ENCODE data around the gene NKPD1.

Gene NKPD1

DNA sequence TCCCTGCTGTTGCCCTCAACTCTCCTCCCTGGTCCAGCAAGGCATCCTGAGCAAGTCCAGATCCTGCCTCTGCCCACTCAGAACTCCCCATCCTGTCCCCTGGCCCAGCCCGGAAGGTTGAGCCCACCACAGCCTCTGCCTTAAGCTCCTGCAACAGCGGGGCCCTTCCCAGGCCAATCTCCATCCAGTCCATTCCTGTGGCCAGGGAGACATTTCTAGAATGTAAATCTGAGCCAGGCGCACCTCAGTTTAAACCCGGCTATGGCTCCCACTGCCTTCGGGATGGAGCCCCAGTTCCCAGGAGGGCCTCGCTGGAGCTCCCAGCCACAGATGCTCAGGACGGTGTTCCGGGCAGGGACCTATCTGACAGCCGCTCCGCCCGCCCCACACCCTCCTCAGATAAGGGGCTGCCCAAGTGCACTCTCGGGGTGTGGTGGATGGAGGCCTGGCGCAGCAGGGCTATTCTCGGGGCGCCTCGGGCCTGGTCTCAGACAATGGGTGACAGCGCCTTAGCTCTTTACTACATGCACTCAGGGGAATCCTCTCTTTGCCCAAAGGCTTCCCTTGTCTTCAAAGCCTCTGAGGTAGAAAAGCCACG is 11.9 kb upstream of the NKPD1 start:
- DNase-seq (ENCODE audit: low spot score), result no peak

DNA sequence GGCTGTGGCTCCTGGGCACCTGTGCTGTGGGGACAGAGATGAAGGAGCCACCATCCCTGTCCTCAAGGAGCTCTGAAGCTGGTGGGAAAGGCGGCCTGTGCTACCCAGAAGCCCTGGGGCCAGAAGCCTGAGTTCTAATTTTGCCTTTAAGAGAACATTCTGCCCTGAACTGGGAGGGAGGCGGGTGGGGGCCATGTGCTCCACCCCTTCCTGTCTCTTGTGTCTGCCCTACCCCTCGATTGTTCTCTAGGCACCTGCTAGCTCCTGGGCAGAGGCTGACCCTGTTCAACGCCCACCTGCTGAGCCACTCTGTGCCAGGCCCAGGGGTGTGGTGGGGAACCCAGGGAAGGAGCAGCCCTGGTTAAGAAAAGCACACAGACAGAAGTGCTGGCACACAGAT is 11.4 kb upstream of the NKPD1 start:
- DNase-seq (ENCODE audit: low spot score), result no peak

DNA sequence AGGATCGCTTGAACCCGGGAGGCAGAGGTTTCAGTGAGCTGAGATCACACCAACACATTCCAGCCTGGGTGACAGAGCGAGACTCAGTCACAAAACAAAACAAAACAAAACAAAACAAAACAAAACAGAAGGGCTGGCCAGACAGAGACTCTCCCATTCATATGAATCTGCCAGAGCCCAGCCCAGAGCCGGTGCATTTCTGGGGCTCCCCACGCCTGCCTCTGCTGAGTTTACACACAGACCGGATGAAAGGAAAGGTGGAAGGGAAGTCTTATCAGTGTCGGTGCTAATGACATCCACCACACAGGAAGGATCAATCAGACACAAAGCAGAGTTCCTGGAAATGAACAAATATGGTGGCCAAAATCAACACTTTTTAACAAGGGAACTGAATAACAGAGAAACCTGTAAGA is 10.4 kb upstream of the NKPD1 start:
- DNase-seq (ENCODE audit: low spot score), result no peak

DNA sequence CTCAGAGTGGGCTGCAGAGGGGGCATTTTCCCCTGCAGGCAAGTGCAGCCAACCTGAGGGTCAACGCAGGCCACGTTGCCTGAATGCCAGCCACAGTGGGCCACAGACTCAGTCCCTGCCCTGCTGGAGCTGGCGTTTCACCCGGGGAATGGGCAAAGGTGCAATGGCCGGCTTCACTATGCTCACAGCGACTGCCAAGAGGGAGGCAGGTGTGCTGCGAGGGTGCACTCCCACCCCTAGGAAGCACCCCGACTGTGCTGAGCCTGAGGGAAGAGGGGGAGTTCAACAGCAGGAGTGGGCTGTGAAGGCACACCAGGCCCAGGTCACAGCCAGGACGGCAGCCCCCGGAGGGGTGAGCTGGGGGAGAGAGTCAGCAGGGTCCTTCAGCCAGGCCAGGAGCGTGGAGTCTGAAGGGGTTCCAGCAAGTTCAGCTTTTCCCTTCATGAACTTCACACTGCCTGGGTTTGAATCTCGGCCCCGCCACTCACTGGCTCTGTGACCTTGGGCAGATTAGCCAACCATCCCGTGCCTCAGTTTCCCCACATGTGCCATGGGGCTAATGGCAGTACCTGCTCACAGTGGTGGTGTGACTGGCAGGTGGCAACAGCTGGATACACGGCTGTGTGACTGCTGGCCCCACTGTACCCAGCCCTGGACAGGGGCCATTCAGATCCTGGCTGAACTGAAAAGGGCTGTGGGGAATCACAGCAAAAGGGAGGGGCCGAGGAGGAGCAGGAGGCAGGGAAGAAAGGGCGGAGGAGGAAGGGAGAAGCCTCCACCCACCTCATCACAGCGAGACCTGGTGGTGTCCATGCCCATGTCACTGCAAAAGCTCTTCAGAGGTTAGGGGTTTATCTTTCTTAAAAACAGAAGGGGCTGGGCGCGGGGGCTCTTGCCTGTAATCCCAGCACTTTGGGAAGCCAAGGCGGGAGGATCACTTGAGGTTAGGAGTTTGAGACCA is 9.6 kb upstream of the NKPD1 start:
- no peak for DNase-seq (ENCODE audit: low spot score)

DNA sequence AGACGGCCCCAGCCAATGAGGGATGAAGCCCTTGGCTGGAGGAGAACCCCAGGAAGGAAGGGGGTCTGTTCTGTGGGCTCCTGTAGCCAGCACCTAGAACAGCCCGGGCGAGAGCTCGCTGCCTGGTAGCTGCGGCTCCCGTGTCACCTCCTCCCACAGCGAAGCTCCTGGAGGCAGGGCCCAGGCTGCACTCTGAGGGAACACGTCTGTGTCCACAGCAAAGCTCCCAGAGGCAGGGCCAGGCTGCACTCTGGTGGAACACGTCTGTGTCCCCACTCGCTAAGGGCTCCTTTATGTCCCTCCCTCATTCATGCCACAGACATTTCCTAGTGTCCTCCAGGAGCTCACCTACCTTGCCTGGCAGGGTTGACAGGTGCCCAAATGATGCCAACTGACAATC is 8.8 kb upstream of the NKPD1 start:
- DNase-seq (ENCODE audit: low spot score), result no peak

DNA sequence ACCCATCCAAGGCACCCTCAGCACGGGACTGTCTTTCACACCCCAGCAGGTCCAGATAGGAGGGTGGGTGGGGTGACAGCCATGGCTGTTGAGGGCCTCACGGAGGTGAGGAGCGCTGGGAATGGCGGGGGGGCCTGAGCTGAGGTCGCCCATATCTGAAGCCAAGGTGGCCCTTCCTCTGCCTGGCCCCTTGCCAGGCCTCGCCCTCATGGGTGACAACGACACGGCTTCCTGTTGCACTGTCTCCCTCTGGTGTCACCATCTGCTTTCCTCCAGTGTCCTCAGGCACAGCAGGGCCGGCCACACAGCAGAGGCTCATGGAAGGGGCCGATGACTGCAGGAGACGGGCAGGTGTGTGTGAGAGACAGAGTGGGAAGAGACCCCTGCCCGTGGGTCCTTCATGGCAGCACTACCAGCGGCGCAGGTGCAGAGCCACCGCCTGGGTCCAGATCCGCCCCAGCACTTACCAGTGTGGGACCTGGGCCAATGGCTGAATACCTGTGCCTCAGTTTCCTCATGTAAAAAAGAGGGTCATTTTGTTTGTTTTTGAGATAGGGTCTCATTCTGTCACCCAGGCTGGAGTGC is 8.1 kb upstream of the NKPD1 start:
- DNase-seq (ENCODE audit: low spot score), result no peak

DNA sequence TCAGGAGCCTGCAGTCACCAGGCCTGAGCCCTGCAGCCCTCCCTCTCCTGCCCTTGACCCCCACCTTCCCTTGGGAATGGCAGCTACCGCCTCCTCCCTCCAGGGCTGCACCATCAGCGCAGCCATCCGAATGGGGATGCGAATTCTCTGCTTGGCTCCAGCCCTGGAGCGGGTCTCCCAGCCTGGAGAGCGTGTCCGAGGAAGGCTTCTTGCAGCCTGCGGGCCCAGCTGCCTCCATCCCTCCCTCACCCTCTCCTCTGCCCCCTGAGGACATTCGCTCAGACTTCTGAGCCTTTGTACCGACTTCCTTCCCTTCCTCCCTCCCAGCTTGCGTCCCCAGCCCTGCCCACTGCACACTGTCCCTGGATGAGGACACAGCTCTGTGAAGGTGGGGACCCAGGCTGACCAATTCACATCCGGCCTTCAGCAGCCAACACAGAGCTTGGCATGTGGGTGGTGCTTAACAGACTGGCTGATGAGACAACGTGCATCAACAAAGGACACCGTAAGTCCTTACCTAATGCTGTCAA is 6.0 kb upstream of the NKPD1 start:
- DNase-seq (ENCODE audit: low spot score), result peak; percentile 75

DNA sequence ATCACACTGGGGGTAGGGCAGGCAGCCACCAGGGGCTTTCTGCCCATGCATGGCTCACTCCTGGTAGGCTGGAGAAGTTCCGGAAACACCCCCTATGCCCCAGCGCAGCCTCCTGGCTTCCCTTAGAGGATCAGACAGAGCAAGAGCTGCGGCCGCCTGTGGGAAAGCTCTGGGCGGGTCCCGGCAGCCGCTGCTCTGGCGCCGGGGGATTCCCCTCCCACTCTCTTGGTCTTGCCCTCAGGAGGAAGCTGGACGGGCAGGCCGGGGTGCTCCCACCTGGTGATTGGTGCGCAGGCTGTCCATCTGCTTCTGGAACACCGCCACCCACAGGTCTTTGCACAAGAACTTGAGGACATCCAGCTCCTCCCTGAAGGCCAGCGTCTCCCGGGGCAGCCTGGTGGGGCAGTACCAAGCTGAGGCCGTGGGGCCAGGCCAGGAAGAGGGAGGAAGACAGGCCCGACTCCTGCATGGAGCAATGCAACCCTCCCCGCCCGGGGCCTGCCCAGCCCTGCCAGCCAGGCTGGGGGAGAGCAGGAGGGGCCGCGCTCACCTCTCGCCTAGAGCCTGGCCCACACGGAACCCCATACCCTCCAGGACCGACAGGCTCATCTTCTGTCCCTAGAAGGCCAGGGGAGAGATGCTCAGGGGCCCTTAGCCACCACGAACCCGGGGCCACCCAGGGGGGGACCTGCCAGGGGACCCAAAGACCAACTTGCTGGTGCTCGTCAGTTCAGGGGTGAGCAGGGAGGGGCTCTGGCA is 4.0 kb upstream of the NKPD1 start:
- DNase-seq (ENCODE audit: low spot score), result peak; percentile 72

DNA sequence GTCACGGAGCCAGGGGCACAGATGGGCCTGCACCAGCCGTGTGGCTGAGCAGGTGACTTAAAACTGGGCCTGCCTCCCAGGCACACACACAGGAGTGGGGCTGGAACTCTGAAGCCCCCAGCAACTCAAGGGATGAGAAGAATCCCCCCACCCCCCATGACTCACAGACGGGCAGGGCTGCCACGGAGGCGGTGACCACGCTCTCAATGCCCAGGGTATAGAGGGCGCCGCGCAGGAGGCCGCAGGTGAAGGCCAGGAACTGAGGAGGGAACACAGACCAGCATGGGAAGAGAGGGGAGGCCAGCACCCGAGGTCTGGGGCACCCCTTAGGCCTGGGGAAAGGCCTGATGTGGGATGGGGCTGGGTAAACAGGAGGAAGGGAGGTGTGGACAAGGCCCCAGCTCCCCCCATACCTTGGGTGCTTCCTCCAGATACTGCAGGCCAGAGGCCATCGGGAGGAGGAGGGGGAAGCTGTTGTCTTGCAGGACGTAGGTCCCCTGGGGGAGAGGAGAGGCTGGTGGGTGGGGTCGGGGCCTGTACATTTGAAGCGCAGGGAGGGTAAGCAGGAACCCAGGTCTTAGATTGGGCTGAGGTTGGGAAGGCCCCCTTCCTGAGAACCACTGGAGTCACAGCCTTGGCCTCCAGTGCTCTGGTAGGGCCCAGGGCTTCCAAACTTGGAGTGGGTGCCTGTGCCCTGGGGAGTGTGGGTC is 3.1 kb upstream of the NKPD1 start:
- DNase-seq (ENCODE audit: low spot score), result no peak

DNA sequence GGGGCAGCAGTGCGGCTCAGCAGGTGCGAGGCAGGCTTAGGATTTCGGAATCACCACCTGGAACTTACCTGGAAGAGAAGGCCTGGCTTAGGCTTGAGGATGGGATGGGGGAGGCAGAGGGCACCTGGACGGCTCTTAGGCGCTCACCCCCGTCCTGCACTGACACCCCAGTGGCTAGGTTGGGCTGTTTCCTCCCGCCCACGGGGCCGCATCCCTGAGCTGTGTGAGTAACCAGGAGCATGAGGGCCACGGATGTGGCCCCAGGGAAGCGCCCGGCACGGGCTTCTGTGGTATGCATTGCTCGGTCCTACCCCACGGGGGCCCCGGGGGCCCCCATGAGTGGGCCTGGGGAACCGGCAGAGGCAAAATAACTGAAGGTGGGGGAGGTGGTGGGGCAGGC is 2.4 kb upstream of the NKPD1 start:
- no peak for DNase-seq (ENCODE audit: low spot score)

DNA sequence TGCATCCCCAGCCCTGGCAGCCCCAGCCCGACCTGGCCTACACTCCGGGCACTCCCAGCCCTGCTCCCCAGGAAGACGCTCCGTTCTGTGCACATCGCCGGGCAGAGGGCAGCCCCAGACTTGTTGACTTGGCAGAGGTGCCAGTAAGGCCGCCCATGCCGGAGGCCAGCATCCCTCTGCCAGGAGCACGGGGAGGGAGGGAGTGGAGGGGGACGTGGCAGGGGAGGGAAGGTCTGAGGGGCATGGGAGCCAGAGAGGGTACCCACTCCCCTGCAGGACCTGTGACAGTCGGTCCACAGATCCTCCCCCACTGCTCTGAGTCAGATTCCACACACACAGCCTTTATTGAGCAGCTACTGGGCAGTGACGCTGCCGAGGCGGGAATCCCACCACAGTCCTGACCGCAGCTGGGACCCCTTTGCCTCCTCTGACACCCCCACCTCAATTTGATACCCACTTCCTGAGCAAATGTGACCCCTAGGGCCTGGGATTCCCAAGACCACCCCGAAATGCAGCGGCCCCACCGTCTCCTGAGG is 1.9 kb upstream of the NKPD1 start:
- DNase-seq (ENCODE audit: low spot score), result no peak

DNA sequence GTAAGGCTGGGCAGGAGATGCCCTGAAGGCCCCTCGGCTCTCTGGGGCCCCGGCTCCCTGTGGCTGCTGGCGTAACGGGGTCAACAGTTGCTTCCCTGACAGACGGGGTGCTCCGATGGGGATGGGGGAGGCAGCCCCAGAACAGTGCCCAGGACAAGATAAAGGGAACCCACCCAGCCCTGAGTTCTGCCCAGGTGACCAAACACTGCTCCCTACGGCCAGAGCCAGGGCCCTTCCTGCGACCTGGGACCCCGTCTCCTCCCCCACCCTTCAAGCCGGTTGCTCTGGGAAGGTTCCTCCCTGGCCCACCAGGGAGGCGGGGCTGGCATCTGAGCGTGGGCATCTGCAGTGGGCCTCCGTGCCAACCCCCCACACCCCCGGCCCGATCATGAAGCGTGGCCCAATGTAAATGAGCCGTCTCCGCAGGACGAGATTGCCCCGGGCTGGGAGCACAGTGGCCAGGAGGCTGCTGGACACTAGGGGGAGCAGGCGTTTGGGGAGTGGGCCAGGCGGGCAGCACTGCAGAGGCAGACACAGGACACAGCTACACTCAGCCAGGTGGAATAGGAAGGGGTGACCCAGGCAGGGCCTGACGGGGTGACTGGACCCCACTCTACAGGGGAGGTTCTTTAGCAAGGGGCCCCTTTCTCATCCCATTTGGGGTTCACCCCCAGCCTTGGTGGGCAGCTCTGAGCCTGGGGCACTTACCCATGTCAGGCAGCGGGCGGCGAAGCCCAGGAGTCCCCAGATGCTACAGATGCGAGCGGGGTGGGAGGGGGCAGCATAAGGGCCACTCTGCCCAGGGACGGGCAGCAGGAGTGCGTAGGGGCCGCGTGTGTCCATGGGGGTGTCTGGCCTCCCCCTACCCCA is 1.2 kb upstream of the NKPD1 start:
- peak; percentile 62 for DNase-seq (ENCODE audit: low spot score)

DNA sequence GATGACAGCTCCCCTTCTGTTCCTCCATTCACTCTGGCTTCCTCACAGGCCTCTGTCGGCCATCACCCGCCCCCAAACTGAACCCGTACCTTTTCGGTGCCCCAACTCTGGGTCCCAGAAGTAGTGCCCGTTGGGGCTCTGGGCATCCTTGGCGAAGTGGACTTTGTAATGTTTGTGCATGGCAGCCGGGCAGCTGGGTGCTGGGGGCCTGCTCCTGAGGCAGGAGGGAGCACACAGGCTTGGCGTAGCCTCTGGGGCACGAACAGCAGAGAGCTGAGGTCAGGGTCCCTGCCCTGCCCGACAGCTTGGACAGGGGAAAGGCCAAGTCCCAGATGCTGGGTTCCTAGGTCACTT is 834 bp downstream of the NKPD1 start:
- DNase-seq (ENCODE audit: low spot score), result no peak

DNA sequence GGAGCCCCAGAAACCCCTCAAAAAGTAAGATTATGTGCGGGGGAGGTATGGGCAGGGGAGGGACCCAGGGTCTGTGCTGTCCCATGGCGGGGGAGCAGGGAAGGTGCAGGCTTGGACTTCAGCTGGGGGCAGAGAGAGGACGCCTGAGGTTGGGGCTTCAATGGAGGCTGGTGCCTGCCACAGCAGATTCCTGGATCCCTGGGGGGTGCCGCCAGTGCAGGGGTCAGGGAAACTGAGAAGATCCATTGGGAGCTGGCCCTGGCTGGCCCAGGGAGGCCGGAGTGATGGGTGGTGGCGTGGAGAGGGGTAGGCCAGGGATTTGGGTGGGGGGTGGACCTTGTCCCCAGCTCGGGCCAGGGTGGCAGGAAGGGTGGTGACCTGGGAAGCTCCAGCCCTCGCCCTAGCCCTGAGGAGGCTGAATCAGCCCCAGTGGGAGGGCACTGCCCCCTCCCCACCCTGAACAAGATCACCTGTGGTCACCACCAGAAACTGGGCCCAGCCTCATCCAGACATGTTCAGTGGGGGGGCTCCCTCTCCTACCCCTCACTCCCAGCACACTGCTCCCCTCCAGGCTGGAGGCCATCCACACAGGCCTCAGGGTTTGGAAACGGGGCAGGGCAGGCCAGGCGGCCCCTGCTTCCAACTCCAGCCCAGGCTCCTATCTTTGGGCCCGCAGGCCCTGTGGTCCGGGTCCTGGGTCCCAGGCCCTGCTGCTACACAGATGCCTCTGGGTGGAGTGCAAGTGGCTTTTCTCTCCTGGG is 1.4 kb downstream of the NKPD1 start:
- no peak for DNase-seq (ENCODE audit: low spot score)

DNA sequence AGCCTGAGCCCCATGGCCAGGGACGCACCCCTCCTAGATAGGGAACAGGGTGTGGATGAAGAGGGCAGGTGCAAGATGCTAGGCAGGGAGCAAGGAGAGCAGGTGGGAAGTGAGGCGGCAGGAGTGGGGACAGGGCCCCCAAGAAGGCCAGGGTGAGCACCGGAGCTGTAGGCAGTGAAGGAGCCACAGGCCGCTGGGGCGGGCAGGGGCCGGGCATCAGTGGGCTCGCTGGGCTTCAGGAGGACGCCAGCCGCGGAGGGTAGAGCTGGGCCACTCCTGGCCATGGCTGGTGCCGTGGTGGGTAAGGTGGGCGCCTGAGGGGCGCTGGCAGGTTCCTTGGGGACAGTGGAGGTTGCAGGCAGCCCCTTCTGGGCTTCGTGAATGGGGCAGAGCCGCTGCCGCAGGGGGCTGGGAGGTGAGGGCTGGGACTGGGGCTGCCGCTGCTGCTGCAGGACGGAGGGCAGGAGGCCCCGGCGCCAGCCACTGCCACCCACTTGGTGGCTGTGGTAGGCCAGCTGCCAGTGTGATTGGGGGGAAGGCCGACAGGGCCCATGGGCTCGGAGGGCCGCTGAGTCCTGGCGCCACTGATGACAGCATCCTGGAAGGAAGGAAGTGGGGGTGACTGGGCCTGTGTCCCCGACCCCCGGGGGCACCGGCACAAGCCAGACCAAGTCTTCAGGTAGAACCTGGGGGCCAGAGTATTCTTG is 2.1 kb downstream of the NKPD1 start:
- no peak for DNase-seq (ENCODE audit: low spot score)

DNA sequence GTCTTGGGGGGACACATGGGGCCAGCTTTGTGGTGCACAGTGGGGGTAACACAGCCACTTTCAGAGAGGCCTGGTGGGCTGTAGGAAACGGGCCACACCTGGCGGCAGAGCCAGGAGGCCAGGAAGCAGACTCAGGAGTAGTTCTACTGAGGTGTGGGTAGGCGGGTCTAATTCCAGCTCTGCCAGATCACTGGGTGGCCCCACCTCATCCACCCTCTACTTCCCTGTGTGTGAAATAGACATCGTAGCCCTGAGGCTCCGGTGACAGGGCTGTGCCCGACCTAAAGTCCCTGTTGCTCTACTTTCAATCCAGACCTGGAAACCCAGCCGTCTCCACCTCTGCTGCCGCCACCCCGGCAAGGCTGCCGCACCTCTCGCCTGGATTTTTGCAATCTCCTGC is 4.0 kb downstream of the NKPD1 start:
- no peak for DNase-seq (ENCODE audit: low spot score)

DNA sequence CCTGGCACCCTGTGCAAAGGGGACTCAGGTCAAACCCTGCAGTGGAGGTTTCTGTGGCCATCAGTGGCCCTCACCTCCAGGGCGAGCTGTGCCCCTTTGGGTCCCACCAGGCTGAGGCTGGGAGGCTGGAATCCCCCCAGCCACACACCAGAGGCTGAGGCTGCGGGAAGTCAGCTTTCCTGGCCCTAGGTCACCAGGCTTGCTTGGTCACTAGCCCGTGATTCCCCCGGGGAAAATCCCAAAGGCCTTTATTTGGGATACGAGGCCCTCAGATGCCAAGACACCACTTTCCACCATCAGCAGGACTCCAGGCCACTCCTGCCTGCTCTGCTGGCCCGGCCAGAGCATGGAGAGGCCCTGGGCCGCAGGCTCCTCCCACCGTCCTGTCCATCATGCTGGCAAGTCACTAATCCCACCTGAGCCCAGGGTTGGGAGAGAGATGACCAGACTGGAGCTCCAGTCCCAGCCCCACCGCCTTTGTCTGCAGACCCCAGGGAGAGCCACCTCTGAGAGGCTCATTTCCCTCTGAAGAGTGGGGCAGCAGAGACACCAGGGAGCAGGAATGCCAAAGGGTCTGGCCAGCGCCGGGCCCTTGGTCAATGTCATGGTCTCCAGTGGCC is 4.7 kb downstream of the NKPD1 start:
- no peak for DNase-seq (ENCODE audit: low spot score)
